HL-60 (cell line): ENCODE results near the gene POLR3E.

Experiments
- POLR2AphosphoS5 ChIP-seq: IDR thresholded peaks from 2 replicates; pipeline ENCODE4 v1.6.1; 2012; ENCODE audit warnings: low read depth
- TF ChIP-seq, protein P1 (sequence below): IDR thresholded peaks from one replicate; pipeline ENCODE4 v1.5.1; 2011; ENCODE audit warnings: low read length, control low read depth, inconsistent platforms; ENCODE audit not compliant: insufficient read depth

- TF ChIP-seq, protein P1, sequence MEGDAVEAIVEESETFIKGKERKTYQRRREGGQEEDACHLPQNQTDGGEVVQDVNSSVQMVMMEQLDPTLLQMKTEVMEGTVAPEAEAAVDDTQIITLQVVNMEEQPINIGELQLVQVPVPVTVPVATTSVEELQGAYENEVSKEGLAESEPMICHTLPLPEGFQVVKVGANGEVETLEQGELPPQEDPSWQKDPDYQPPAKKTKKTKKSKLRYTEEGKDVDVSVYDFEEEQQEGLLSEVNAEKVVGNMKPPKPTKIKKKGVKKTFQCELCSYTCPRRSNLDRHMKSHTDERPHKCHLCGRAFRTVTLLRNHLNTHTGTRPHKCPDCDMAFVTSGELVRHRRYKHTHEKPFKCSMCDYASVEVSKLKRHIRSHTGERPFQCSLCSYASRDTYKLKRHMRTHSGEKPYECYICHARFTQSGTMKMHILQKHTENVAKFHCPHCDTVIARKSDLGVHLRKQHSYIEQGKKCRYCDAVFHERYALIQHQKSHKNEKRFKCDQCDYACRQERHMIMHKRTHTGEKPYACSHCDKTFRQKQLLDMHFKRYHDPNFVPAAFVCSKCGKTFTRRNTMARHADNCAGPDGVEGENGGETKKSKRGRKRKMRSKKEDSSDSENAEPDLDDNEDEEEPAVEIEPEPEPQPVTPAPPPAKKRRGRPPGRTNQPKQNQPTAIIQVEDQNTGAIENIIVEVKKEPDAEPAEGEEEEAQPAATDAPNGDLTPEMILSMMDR: no peak
- no peak for TF ChIP-seq POLR2AphosphoS5
Measured at GRCh38 chr16:22264786-22265185, 32.4 kb upstream of the POLR3E start.
